Stimulated activated CD8-positive, alpha-beta memory T cell treated with anti-CD3 and anti-CD28 coated beads, Interleukin-4, amount 100 ng/mL, for 24 hours (primary cell): ENCODE results near the gene PARG.
"Not testable (repeated sequence)": the region's sequence is repeated elsewhere in the genome, so short reads cannot be mapped to it uniquely, and the experiment has no call there.

Experiments used
- DNase-seq: peaks from one replicate; pipeline ENCODE4 v3.0.0-alpha.2; 2020; ENCODE audit warnings: low read depth

Gene PARG

GRCh38 chr10:49830016-49830415 lies 111.8 kb downstream of the PARG start:
- no peak for DNase-seq

- DNase-seq, result no peak
Measured at GRCh38 chr10:49827297-49827696, 114.5 kb downstream of the PARG start.

GRCh38 chr10:49819234-49819958 lies 122.4 kb downstream of the PARG start:
- no peak for DNase-seq

GRCh38 chr10:49817845-49818244 lies 124.0 kb downstream of the PARG start:
- no peak for DNase-seq

- no peak for DNase-seq
Measured at GRCh38 chr10:49803988-49804387, 137.8 kb downstream of the PARG start.

- DNase-seq, result no peak
Measured at GRCh38 chr10:49798275-49798674, 143.6 kb downstream of the PARG start.

- DNase-seq, result no peak
Measured at GRCh38 chr10:49791100-49791499, 150.7 kb downstream of the PARG start.

GRCh38 chr10:49784681-49785080 lies 157.1 kb downstream of the PARG start:
- no peak for DNase-seq

- no peak for DNase-seq
Measured at GRCh38 chr10:49783645-49784044, 158.2 kb downstream of the PARG start.

GRCh38 chr10:49781247-49781646 lies 160.6 kb downstream of the PARG start:
- no peak for DNase-seq

- no peak for DNase-seq
Measured at GRCh38 chr10:49778197-49778596, 163.6 kb downstream of the PARG start.

GRCh38 chr10:49776851-49777250 lies 165.0 kb downstream of the PARG start:
- no peak for DNase-seq

- no peak for DNase-seq
Measured at GRCh38 chr10:49775014-49775413, 166.8 kb downstream of the PARG start.

GRCh38 chr10:49772944-49773343 lies 168.9 kb downstream of the PARG start:
- not testable (repeated sequence) for DNase-seq

GRCh38 chr10:49771046-49771445 lies 170.8 kb downstream of the PARG start:
- not testable (repeated sequence) for DNase-seq

- DNase-seq, result no peak
Measured at GRCh38 chr10:49769692-49770091, 172.1 kb downstream of the PARG start.

GRCh38 chr10:49768731-49769130 lies 173.1 kb downstream of the PARG start:
- DNase-seq, result no peak

GRCh38 chr10:49768329-49768728 lies 173.5 kb downstream of the PARG start:
- DNase-seq, result no peak
